K562 (cell line): ENCODE measurements around the gene BEND6. TPM values are rescaled to one million over a fixed set of nuclear protein-coding genes. Genes with fewer than 3 reads are reported as not detected.
A peak's percentile ranks its signal among the peaks of the same experiment; 100 is the strongest.

Experiments
- ATAC-seq: fragments of 200-7000 bp; cut with Tn5 transposase; 3 replicates; pipeline ENCODE4 v1.9.1; 2020; ENCODE audit warnings: moderate library complexity
- BruUV-seq: library from RNA; stranded (reverse); fragments of 400-500 nt; replicated peaks from 2 replicates; lab custom pipeline; 2021; lab: Mats Ljungman, UMichigan
- CTCF ChIA-PET: fragments of 300-600 bp; formaldehyde crosslinking; extraction: SDS; loops from one replicate; lab custom pipeline; 2021; ENCODE audit warnings: low intra/inter-chr PET ratio; lab: Yijun Ruan, JAX
- POLR2A ChIA-PET: fragments of 300-600, 350-650 bp; sonication (Branson Sonifier 250); formaldehyde crosslinking; extraction: SDS; loops from one replicate; lab custom pipeline; 2021; ENCODE audit warnings: antibody characterized with exemption, inconsistent platforms; lab: Yijun Ruan, JAX
- DNase-seq, 4 experiments: peaks; one replicate each; pipeline versions ENCODE4 v3.0.0 to v3.0.0-alpha.2; 2011 to 2018; ENCODE audit warnings: low spot score in 3 of 4, mixed read lengths in 3 of 4; ENCODE audit errors: extremely low read depth in 1 of 4
- FAIRE-seq: peaks from 2 replicates; lab custom pipeline; 2011; peaks lifted over from hg19 to GRCh38; lab: Jason Lieb, UNC
- H2AFZ ChIP-seq: 2 replicates; pipeline ENCODE4 v1.6.0; 2011; ENCODE audit warnings: low read depth, low read length, control low read depth, inconsistent platforms
- H3K27ac ChIP-seq: fragments of 200-600 bp; 3 replicates; pipeline ENCODE4 v1.8.0; 2011; ENCODE audit warnings: low read depth, mild to moderate bottlenecking, control low read depth, inconsistent platforms, low read length, moderate library complexity, mixed read lengths; ENCODE audit errors: extremely low read depth
- H3K27me3 ChIP-seq, 2 experiments: fragments of 300-600 bp in 1 of 2; 2 replicates in 1 of 2; 3 replicates in 1 of 2; pipeline versions ENCODE4 v1.6.0 to v1.8.0; 2011; ENCODE audit warnings: inconsistent platforms in 2 of 2, low read length in 2 of 2, mild to moderate bottlenecking in 1 of 2, mixed read lengths in 1 of 2, moderate library complexity in 1 of 2; ENCODE audit not compliant: control insufficient read depth in 2 of 2, insufficient read depth in 2 of 2
- H3K36me3 ChIP-seq: fragments of 300-600 bp; 3 replicates; pipeline ENCODE4 v1.8.0; 2011; ENCODE audit warnings: mild to moderate bottlenecking, low read length, inconsistent platforms; ENCODE audit not compliant: control insufficient read depth, insufficient read depth
- H3K4me1 ChIP-seq, 2 experiments: fragments of 200-600 bp in 1 of 2; replicated peaks in 1 of 2; 2 replicates in 1 of 2; 3 replicates in 1 of 2; pipeline versions ENCODE4 v1.5.1 to v1.8.0; 2011; ENCODE audit warnings: inconsistent platforms in 2 of 2, low read length in 2 of 2, mild to moderate bottlenecking in 1 of 2, mixed read lengths in 1 of 2, moderate library complexity in 1 of 2; ENCODE audit not compliant: control insufficient read depth in 2 of 2, insufficient read depth in 2 of 2
- H3K4me2 ChIP-seq: 2 replicates; pipeline ENCODE4 v1.6.1; 2011; ENCODE audit warnings: low read length, control low read depth, inconsistent platforms, mixed read lengths; ENCODE audit not compliant: insufficient read depth
- H3K4me3 ChIP-seq: fragments of 200-600 bp; sonication (generic), shearing (Covaris generic); 2 replicates; pipeline ENCODE4 v1.5.1; 2016; ENCODE audit warnings: control low read depth, inconsistent platforms
- H3K79me2 ChIP-seq: fragments of 200-600 bp; 3 replicates; pipeline ENCODE4 v1.8.0; 2011; ENCODE audit warnings: low read length, inconsistent platforms; ENCODE audit not compliant: control insufficient read depth, insufficient read depth
- H3K9ac ChIP-seq, 2 experiments: 2 replicates each; pipeline versions ENCODE4 v1.6.0 to v1.6.1; 2011; ENCODE audit warnings: low read depth in 2 of 2, low read length in 2 of 2, control low read depth in 1 of 2, inconsistent platforms in 1 of 2, mild to moderate bottlenecking in 1 of 2, mixed read lengths in 1 of 2; ENCODE audit not compliant: insufficient read depth in 1 of 2
- H3K9me1 ChIP-seq: one replicate; pipeline ENCODE4 v1.6.0; 2011; ENCODE audit warnings: inconsistent platforms, mild to moderate bottlenecking, low read length, moderate library complexity; ENCODE audit not compliant: control insufficient read depth, insufficient read depth
- H3K9me3 ChIP-seq: replicated peaks from 2 replicates; pipeline ENCODE4 v1.5.1; 2011; ENCODE audit warnings: low read depth, low read length, inconsistent platforms; ENCODE audit not compliant: control insufficient read depth, insufficient read depth
- H4K20me1 ChIP-seq: replicated peaks from 2 replicates; pipeline ENCODE4 v1.6.1; 2011; ENCODE audit warnings: low read length, inconsistent platforms, mixed read lengths; ENCODE audit not compliant: control insufficient read depth, insufficient read depth
- EGR1 ChIP-seq: fragments of 450-650 bp; conservative IDR thresholded peaks from 2 replicates; pipeline ENCODE4 v1.6.1; 2017; ENCODE audit warnings: mild to moderate bottlenecking
- RAD21 ChIP-seq, 2 experiments: fragments of 250-450 bp in 1 of 2; fragments of 450-650 bp in 1 of 2; sonication (Bioruptor Pico) in 1 of 2; formaldehyde crosslinking in 1 of 2; IDR thresholded peaks in 1 of 2; conservative IDR thresholded peaks in 1 of 2; 2 replicates each; pipeline versions ENCODE4 v1.4.0 to v1.8.0; 2020 to 2022; ENCODE audit warnings: mild to moderate bottlenecking in 2 of 2, moderate library complexity in 1 of 2
- SRF ChIP-seq, 2 experiments: fragments of 250-450, 450-650 bp in 1 of 2; sonication (Bioruptor Pico) in 1 of 2; sonication (generic) in 1 of 2; formaldehyde crosslinking; IDR thresholded peaks; 2 replicates each; pipeline versions ENCODE4 v1.5.0 to v1.5.1; 2020 to 2022; ENCODE audit warnings: mild to moderate bottlenecking in 1 of 2, missing genetic modification reagents in 1 of 2
- WGBS: fragments of 100-300 bp; shearing (Covaris generic); methylation state at CpG from one replicate; pipeline ENCODE4 v1.1.6; 2016; ENCODE audit warnings: low coverage, mixed read lengths; ENCODE audit not compliant: insufficient coverage; ENCODE audit errors: missing lambda C conversion rate; 5-methylcytosine and 5-hydroxymethylcytosine counted together
- in situ Hi-C: fragments of 300-500 bp; cut with MboI; formaldehyde crosslinking; loops from 4 replicates; pipeline ENCODE4 v1.15.0; 2018; ENCODE audit warnings: inconsistent platforms, mixed read lengths
- intact Hi-C: fragments of 100-400 bp; cut with micrococcal nuclease; formaldehyde crosslinking; loops from 2 replicates; pipeline ENCODE4 v1.14.2; 2022
- polyA plus RNA-seq, 8 experiments: library from polyadenylated mRNA; depleted of rRNA in 4 of 8; stranded (reverse) in 5 of 8; unstranded in 3 of 8; fragments of >200 nt; fragmentation: Nextera tagmentation in 2 of 8; fragmentation: Illumina TruSeq in 1 of 8; extraction: Ambion mirVana in 2 of 8; extraction: Trizol in 1 of 8; gene quantifications; 2 replicates each; pipeline versions ENCODE4 v1.2.1 to v1.2.3, GENCODE V29; 2011 to 2014; ENCODE audit warnings: inconsistent platforms in 1 of 8, missing spikeins in 1 of 8
- total RNA-seq, 7 experiments: library from RNA; depleted of rRNA in 6 of 7; stranded (reverse); fragments of >200 nt in 6 of 7; fragmentation: Illumina TruSeq in 2 of 7; extraction: Trizol in 2 of 7; gene quantifications; 2 replicates each; pipeline versions ENCODE4 v1.2.1 to v1.2.3, GENCODE V29; 2011 to 2021; ENCODE audit warnings: low replicate concordance in 1 of 7
- TF ChIP-seq, protein P1 (sequence below), 3 experiments: IDR thresholded peaks in 2 of 3; conservative IDR thresholded peaks in 1 of 3; 2 replicates each; pipeline ENCODE4 v1.5.1; 2011 to 2012; ENCODE audit warnings: low read length in 3 of 3, mild to moderate bottlenecking in 3 of 3, control low read depth in 2 of 3, improper control_type of control experiment in 1 of 3, inconsistent platforms in 1 of 3, low read depth in 1 of 3, mixed read lengths in 1 of 3, moderate library complexity in 1 of 3; ENCODE audit not compliant: insufficient read depth in 2 of 3
- TF ChIP-seq, protein P2 (sequence below): IDR thresholded peaks from 2 replicates; pipeline ENCODE4 v1.6.1; 2012; ENCODE audit warnings: low read depth, low read length, improper control_type of control experiment, borderline replicate concordance
- TF ChIP-seq, protein P3 (sequence below), 2 experiments: fragments of 450-650 bp; formaldehyde crosslinking in 1 of 2; IDR thresholded peaks; 2 replicates each; pipeline versions ENCODE4 v1.4.0 to v1.6.1; 2014 to 2020; ENCODE audit warnings: mild to moderate bottlenecking in 2 of 2, borderline replicate concordance in 1 of 2, low read depth in 1 of 2

Gene BEND6
- total and polyA plus RNA-seq, 9 of the 15 experiments (the other 6 are each of a cell fraction or from before 2014, with no cell fraction given), result 0.37 to 4.0 (median 1.1) TPM

DNA sequence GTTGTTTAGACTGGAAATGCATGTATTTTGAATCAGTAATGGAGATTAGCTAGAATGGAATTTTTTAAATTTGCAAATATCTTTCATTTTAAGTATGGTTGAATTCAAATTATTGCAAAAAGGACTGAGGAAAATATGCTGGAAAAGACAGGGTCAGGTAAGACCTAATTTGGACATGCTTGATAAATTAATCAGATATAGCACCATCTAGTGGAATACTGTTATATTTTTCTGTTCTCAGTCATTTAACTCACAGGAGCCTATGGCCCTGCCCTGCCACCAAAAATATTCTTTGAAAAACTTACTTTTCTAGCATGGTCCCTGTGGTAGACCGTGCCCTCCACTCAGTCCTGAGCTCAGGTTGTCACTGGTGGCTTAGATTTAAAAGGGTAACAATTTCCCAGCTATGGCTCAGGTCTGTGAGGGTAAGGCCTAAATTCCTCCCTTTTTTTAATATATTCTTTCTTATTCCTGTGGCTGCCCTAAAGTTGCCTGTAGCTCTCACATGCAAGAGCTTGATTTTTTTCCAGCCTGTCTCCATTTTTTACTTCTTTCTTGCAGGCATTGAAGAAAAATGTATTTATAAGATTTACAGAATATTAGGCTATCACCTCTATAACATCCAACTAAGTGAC lies 66.3 kb downstream of the BEND6 start:
- no TSS peak for BruUV-seq
- intact Hi-C loops, result loop anchor here (2.0 kb wide), 1 partner anchor 66 kb away; the partner anchor contains the start of gene BEND6
- peak; percentile 76 for ATAC-seq
- DNase-seq, result peak; percentile 33 to 56 (median 42)
- H3K79me2 ChIP-seq, result no peaks in the 10 kb centered on the region
- no peaks in the 10 kb centered on the region for H3K27me3 ChIP-seq
- FAIRE-seq, result peak; percentile 46
- POLR2A ChIA-PET, result no interaction called here
- H3K9me3 ChIP-seq, result peaks cover 11% of the 10 kb centered on the region
- no peak overlapping the region for H3K4me2 ChIP-seq
- no peak overlapping the region for H3K27ac ChIP-seq
- H2AFZ ChIP-seq, result peak overlapping the region; percentile 70
- CTCF ChIA-PET, result interaction anchor here (0.7 to 1.2 kb wide), 3 partner anchors 66 to 119 kb away, joined by 3 to 4 read pairs (median 3); partner anchors contain the start of gene BEND6
- H3K4me1 ChIP-seq, result peaks cover 8 to 16% of the 10 kb centered on the region in 2 experiments; a peak in 4 of 5 replicates
- no peak overlapping the region for H3K9ac ChIP-seq
- in situ Hi-C loops, result no loop called here
- TF ChIP-seq SRF (CRISPR knock-in tag; IDR thresholded peaks at IDR 0.05) (peak in 1 of 2 experiments; percentile 71; a peak in 1 of 4 replicates), RAD21 (CRISPR knock-in tag; conservative IDR thresholded peaks at IDR 0.05 in 1 of 2, IDR thresholded peaks at IDR 0.05 in 1 of 2) (peak in 1 of 2 experiments; percentile 41; a peak in 3 of 4 replicates), EGR1 (no peak)
- TF ChIP-seq, protein P1, sequence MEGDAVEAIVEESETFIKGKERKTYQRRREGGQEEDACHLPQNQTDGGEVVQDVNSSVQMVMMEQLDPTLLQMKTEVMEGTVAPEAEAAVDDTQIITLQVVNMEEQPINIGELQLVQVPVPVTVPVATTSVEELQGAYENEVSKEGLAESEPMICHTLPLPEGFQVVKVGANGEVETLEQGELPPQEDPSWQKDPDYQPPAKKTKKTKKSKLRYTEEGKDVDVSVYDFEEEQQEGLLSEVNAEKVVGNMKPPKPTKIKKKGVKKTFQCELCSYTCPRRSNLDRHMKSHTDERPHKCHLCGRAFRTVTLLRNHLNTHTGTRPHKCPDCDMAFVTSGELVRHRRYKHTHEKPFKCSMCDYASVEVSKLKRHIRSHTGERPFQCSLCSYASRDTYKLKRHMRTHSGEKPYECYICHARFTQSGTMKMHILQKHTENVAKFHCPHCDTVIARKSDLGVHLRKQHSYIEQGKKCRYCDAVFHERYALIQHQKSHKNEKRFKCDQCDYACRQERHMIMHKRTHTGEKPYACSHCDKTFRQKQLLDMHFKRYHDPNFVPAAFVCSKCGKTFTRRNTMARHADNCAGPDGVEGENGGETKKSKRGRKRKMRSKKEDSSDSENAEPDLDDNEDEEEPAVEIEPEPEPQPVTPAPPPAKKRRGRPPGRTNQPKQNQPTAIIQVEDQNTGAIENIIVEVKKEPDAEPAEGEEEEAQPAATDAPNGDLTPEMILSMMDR (IDR thresholded peaks at IDR 0.05 in 2 of 3, conservative IDR thresholded peaks at IDR 0.05 in 1 of 3; ENCODE audit: insufficient read depth in 2 of 3, low read depth in 1 of 3, low read length in 3 of 3), result peak; percentile 24 to 51 (median 47); a peak in 4 of 6 replicates
- TF ChIP-seq, protein P2, sequence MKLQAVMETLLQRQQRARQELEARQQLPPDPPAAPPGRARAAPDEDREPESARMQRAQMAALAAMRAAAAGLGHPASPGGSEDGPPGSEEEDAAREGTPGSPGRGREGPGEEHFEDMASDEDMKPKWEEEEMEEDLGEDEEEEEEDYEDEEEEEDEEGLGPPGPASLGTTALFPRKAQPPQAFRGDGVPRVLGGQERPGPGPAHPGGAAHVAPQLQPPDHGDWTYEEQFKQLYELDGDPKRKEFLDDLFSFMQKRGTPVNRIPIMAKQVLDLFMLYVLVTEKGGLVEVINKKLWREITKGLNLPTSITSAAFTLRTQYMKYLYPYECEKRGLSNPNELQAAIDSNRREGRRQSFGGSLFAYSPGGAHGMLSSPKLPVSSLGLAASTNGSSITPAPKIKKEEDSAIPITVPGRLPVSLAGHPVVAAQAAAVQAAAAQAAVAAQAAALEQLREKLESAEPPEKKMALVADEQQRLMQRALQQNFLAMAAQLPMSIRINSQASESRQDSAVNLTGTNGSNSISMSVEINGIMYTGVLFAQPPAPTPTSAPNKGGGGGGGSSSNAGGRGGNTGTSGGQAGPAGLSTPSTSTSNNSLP, result peak; percentile 92; the same call in 1 of the 2 replicates
- TF ChIP-seq, protein P3, sequence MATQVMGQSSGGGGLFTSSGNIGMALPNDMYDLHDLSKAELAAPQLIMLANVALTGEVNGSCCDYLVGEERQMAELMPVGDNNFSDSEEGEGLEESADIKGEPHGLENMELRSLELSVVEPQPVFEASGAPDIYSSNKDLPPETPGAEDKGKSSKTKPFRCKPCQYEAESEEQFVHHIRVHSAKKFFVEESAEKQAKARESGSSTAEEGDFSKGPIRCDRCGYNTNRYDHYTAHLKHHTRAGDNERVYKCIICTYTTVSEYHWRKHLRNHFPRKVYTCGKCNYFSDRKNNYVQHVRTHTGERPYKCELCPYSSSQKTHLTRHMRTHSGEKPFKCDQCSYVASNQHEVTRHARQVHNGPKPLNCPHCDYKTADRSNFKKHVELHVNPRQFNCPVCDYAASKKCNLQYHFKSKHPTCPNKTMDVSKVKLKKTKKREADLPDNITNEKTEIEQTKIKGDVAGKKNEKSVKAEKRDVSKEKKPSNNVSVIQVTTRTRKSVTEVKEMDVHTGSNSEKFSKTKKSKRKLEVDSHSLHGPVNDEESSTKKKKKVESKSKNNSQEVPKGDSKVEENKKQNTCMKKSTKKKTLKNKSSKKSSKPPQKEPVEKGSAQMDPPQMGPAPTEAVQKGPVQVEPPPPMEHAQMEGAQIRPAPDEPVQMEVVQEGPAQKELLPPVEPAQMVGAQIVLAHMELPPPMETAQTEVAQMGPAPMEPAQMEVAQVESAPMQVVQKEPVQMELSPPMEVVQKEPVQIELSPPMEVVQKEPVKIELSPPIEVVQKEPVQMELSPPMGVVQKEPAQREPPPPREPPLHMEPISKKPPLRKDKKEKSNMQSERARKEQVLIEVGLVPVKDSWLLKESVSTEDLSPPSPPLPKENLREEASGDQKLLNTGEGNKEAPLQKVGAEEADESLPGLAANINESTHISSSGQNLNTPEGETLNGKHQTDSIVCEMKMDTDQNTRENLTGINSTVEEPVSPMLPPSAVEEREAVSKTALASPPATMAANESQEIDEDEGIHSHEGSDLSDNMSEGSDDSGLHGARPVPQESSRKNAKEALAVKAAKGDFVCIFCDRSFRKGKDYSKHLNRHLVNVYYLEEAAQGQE (IDR thresholded peaks at IDR 0.05; ENCODE audit: borderline replicate concordance), result peak; percentile 28; the same call in 1 of the 2 replicates
- TF ChIP-seq, protein P3 (CRISPR knock-in tag; IDR thresholded peaks at IDR 0.05; ENCODE audit: low read depth), result no peak
- 0% methylated on average over 1 of the region's 1 CpG for whole genome bisulfite sequencing
- no peak overlapping the region for H3K4me3 ChIP-seq
- H4K20me1 ChIP-seq, result no peaks in the 10 kb centered on the region
- no peaks in the 10 kb centered on the region for H3K36me3 ChIP-seq
- H3K9me1 ChIP-seq, result no peaks in the 10 kb centered on the region
